ENCODE results near the gene RPIA. TPM values are rescaled to one million over a fixed set of nuclear protein-coding genes. Genes with fewer than 3 reads are reported as not detected.

RPIA gene
- total RNA-seq, 4 donors from 2014 or later: 3.3 to 6.8 (median 5.9) TPM

DNA sequence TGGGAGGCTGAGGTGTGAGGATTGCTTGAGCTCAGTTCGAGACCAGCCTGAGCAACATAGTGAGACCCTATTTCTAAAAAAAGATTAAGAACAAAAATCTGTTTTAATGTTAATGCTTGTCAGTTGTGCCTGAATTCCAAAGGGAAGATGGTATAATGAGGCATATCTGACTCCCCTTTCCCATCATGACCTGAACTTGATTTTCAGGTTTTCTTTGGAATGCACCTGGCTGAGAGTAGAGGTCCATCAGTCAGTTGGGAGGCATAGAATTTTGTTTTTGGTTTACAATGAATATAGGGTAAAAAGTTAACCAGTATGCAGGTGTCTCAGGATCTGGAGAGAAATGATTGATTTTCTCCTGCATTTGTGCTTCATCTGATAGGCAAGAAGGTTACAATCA lies 20.4 kb downstream of the RPIA start:
- no peak for ATAC-seq
- H3K27me3 ChIP-seq: no peaks in the 10 kb centered on the region
- intact Hi-C loops (cut with DNase I; ENCODE audit: low total_unique reads) (no loop called here), in situ Hi-C loops (cut with MboI; ENCODE audit: low sequenced_read_pairs in 4 of 4) (no loop called here)
- no peak overlapping the region for H3K27ac ChIP-seq
- no peak for TF ChIP-seq POLR2A (IDR thresholded peaks at IDR 0.05)
- TF ChIP-seq, protein P1, sequence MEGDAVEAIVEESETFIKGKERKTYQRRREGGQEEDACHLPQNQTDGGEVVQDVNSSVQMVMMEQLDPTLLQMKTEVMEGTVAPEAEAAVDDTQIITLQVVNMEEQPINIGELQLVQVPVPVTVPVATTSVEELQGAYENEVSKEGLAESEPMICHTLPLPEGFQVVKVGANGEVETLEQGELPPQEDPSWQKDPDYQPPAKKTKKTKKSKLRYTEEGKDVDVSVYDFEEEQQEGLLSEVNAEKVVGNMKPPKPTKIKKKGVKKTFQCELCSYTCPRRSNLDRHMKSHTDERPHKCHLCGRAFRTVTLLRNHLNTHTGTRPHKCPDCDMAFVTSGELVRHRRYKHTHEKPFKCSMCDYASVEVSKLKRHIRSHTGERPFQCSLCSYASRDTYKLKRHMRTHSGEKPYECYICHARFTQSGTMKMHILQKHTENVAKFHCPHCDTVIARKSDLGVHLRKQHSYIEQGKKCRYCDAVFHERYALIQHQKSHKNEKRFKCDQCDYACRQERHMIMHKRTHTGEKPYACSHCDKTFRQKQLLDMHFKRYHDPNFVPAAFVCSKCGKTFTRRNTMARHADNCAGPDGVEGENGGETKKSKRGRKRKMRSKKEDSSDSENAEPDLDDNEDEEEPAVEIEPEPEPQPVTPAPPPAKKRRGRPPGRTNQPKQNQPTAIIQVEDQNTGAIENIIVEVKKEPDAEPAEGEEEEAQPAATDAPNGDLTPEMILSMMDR (IDR thresholded peaks at IDR 0.05 in 4 of 5, conservative IDR thresholded peaks at IDR 0.05 in 1 of 5): no peak
- no peaks in the 10 kb centered on the region for H3K36me3 ChIP-seq
- no peaks in the 10 kb centered on the region for H3K9me3 ChIP-seq
- peaks cover 8 to 10% of the 10 kb centered on the region in 2 donors for H3K4me1 ChIP-seq
- no peak for DNase-seq
- no peak overlapping the region for H3K4me3 ChIP-seq

DNA sequence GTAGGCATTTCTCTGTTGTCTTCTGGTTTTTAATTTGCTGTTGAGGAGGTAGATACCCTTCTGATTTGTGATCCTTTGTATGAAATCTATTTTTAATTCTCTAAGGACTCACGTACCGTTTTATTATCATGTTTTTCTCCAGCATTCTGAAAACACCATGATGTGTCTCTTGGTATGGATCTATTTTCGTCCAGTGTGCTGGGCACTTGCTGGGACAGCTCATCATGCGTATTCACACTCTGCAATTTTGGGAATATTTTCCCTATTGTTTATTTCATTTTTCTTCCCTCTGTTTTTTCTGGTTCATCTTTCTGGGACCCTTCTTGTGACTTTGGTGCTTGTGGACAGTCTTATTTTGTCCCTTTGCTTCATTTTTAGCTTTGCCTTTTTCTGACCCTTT lies 21.9 kb downstream of the RPIA start:
- DNase-seq (no peak), ATAC-seq (no peak)
- H3K4me1 ChIP-seq: peaks cover 8 to 10% of the 10 kb centered on the region in 2 donors
- no peak for TF ChIP-seq POLR2A (IDR thresholded peaks at IDR 0.05)
- TF ChIP-seq, protein P1 (IDR thresholded peaks at IDR 0.05 in 4 of 5, conservative IDR thresholded peaks at IDR 0.05 in 1 of 5): no peak
- no peaks in the 10 kb centered on the region for H3K27me3 ChIP-seq
- intact Hi-C loops (cut with DNase I; ENCODE audit: low total_unique reads): no loop called here
- H3K36me3 ChIP-seq: no peaks in the 10 kb centered on the region
- H3K4me3 ChIP-seq: no peak overlapping the region
- H3K9me3 ChIP-seq: no peaks in the 10 kb centered on the region
- H3K27ac ChIP-seq: no peak overlapping the region
- in situ Hi-C loops (cut with MboI; ENCODE audit: low sequenced_read_pairs in 4 of 4): no loop called here

DNA sequence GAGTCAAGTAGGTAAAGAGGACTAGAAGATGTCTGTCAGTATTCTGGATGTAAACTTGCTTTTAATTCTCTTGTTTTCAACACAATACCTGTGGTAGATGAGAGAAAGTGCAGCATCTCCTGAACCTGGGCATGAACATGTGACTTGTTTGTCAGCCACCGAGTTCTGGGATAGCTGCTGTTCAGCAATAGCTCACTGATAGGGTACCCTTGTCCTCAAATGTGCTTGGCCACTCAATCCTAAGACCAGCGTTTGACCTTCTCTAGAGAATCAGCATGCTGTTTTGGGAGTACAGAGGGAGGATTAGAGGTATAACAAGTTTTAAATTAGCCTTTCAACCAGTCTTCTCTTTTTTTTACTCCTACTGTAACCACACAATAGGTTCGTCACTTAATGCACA lies 23.2 kb downstream of the RPIA start:
- intact Hi-C loops (cut with DNase I; ENCODE audit: low total_unique reads): no loop called here
- in situ Hi-C loops (cut with MboI; ENCODE audit: low sequenced_read_pairs in 4 of 4): no loop called here
- Histone ChIP-seq H3K4me1 (no peaks in the 10 kb centered on the region), H3K9me3 (no peaks in the 10 kb centered on the region), H3K4me3 (no peak overlapping the region), H3K36me3 (no peaks in the 10 kb centered on the region), H3K27ac (no peak overlapping the region), H3K27me3 (no peaks in the 10 kb centered on the region)
- TF ChIP-seq, protein P1 (IDR thresholded peaks at IDR 0.05 in 4 of 5, conservative IDR thresholded peaks at IDR 0.05 in 1 of 5): no peak
- no peak for TF ChIP-seq POLR2A (IDR thresholded peaks at IDR 0.05)
- ATAC-seq (no peak), DNase-seq (no peak)

DNA sequence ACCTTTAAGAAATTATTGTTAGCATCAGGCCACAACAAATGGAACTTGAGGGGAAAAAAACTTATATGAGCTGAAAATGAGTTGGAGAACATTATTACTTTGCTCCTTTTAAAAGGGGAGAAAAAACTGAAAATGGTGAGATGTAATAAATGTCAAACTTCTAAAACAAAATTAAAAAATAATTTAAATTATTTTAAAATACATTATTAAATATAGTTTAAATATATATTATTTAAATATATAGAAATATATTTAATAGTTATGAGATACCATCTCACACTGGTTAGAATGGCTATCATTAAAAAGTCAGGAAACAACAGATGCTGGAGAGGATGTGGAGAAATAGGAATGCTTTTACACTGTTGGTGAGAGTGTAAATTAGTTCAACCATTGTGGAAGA lies 28.9 kb downstream of the RPIA start:
- ATAC-seq (no peak), DNase-seq (no peak)
- no peaks in the 10 kb centered on the region for H3K9me3 ChIP-seq
- intact Hi-C loops (cut with DNase I; ENCODE audit: low total_unique reads) (no loop called here), in situ Hi-C loops (cut with MboI; ENCODE audit: low sequenced_read_pairs in 4 of 4) (no loop called here)
- no peaks in the 10 kb centered on the region for H3K36me3 ChIP-seq
- TF ChIP-seq, protein P1 (IDR thresholded peaks at IDR 0.05 in 4 of 5, conservative IDR thresholded peaks at IDR 0.05 in 1 of 5): no peak
- TF ChIP-seq POLR2A (IDR thresholded peaks at IDR 0.05): no peak
- H3K4me3 ChIP-seq: no peak overlapping the region
- H3K4me1 ChIP-seq: no peaks in the 10 kb centered on the region
- no peaks in the 10 kb centered on the region for H3K27me3 ChIP-seq
- no peak overlapping the region for H3K27ac ChIP-seq

DNA sequence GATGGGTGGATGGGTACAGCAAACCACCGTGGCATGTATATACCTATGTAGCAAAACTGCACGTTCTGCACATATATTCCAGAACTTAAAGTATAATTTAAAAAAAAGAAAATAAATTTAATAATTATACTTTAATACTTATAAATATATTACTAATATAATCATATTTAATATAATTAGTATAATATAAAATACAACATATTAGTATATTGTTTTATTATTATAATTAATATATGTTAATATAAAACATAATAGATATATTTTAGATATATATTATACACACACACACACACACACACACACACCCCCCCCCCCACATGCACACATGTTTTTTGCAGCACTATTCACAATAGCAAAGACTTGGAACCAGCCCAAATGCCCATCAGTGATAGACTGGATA lies 29.8 kb downstream of the RPIA start:
- in situ Hi-C loops (cut with MboI; ENCODE audit: low sequenced_read_pairs in 4 of 4): no loop called here

More for the DNA sequence above, 29.8 kb downstream of the RPIA start:
- TF ChIP-seq, protein P1 (IDR thresholded peaks at IDR 0.05 in 4 of 5, conservative IDR thresholded peaks at IDR 0.05 in 1 of 5): no peak
- TF ChIP-seq POLR2A (IDR thresholded peaks at IDR 0.05): no peak
- H3K9me3 ChIP-seq: no peaks in the 10 kb centered on the region
- H3K4me3 ChIP-seq: no peak overlapping the region
- H3K27ac ChIP-seq: no peak overlapping the region
- no peaks in the 10 kb centered on the region for H3K27me3 ChIP-seq
- H3K4me1 ChIP-seq: peaks cover 0 to 2% of the 10 kb centered on the region in 2 donors
- ATAC-seq (no peak), DNase-seq (no peak)
- intact Hi-C loops (cut with DNase I; ENCODE audit: low total_unique reads): no loop called here
- H3K36me3 ChIP-seq: no peaks in the 10 kb centered on the region
